SK-N-SH (cell line): Measurements from ENCODE around the gene SNPH. TPM values are rescaled to one million over a fixed set of nuclear protein-coding genes. Genes with fewer than 3 reads are reported as not detected.

Source experiments
- CTCF ChIA-PET: fragments of 300-600, 350-600 bp; formaldehyde crosslinking; extraction: SDS; loops from one replicate; lab custom pipeline; 2021; lab: Yijun Ruan, JAX
- POLR2A ChIA-PET: fragments of 350-600 bp; sonication (Branson Sonifier 250); formaldehyde crosslinking; extraction: SDS; loops from one replicate; lab custom pipeline; 2020; ENCODE audit warnings: antibody characterized with exemption, inconsistent platforms; lab: Yijun Ruan, JAX
- DNase-seq: peaks from one replicate; pipeline ENCODE4 v3.0.0; 2012
- H2AFZ ChIP-seq: fragments of 200-600 bp; sonication (generic); 2 replicates; pipeline ENCODE4 v1.8.1; 2016; ENCODE audit warnings: antibody characterized with exemption, mild to moderate bottlenecking, low read depth
- H3F3A ChIP-seq: fragments of 200-600 bp; sonication (generic); replicated peaks from 2 replicates; pipeline ENCODE3; 2016; ENCODE audit warnings: antibody characterized with exemption, mild to moderate bottlenecking; ENCODE audit not compliant: insufficient read depth
- H3K27ac ChIP-seq, 2 experiments: fragments of 200-500 bp in 1 of 2; fragments of 200-600 bp in 1 of 2; sonication (Bioruptor generic) in 1 of 2; sonication (generic), shearing (Covaris generic) in 1 of 2; 2 replicates each; pipeline versions ENCODE4 v1.5.1 to v1.6.1; 2014 to 2016; ENCODE audit warnings: low read depth in 2 of 2, inconsistent platforms in 1 of 2, low read length in 1 of 2, mild to moderate bottlenecking in 1 of 2, mixed read lengths in 1 of 2
- H3K27me3 ChIP-seq: fragments of 200-600 bp; sonication (generic), shearing (Covaris generic); 2 replicates; pipeline ENCODE4 v1.6.1; 2016; ENCODE audit warnings: mixed run types; ENCODE audit not compliant: insufficient read depth
- H3K36me3 ChIP-seq, 2 experiments: fragments of 200-500 bp in 1 of 2; fragments of 200-600 bp in 1 of 2; sonication (Bioruptor generic) in 1 of 2; sonication (generic) in 1 of 2; replicated peaks in 1 of 2; 2 replicates each; pipeline versions ENCODE3 to v1.5.1; 2014 to 2016; ENCODE audit warnings: low read length in 1 of 2, mild to moderate bottlenecking in 1 of 2; ENCODE audit not compliant: insufficient read depth in 2 of 2, control insufficient read depth in 1 of 2
- H3K4me1 ChIP-seq, 2 experiments: fragments of 200-500 bp in 1 of 2; fragments of 200-600 bp in 1 of 2; sonication (Bioruptor generic) in 1 of 2; sonication (generic), shearing (Covaris generic) in 1 of 2; 2 replicates each; pipeline versions ENCODE4 v1.5.1 to v1.6.1; 2014 to 2016; ENCODE audit warnings: low read depth in 1 of 2, low read length in 1 of 2, mixed run types in 1 of 2; ENCODE audit not compliant: insufficient read depth in 2 of 2, control insufficient read depth in 1 of 2
- H3K4me2 ChIP-seq: fragments of 200-600 bp; sonication (generic), shearing (Covaris generic); 2 replicates; pipeline ENCODE4 v1.6.1; 2017; ENCODE audit warnings: mixed run types
- H3K4me3 ChIP-seq, 2 experiments: fragments of 200-500 bp in 1 of 2; fragments of 200-600 bp in 1 of 2; sonication (Bioruptor generic) in 1 of 2; sonication (generic), shearing (Covaris generic) in 1 of 2; 2 replicates each; pipeline versions ENCODE4 v1.5.1 to v1.8.1; 2014 to 2016; ENCODE audit warnings: low read depth in 2 of 2, inconsistent platforms in 1 of 2, low read length in 1 of 2, mild to moderate bottlenecking in 1 of 2, mixed read lengths in 1 of 2, moderate library complexity in 1 of 2
- H3K79me2 ChIP-seq: fragments of 200-600 bp; sonication (generic); 2 replicates; pipeline ENCODE4 v1.8.1; 2017; ENCODE audit warnings: mild to moderate bottlenecking; ENCODE audit not compliant: insufficient read depth
- H3K9ac ChIP-seq: fragments of 200-600 bp; sonication (generic); 2 replicates; pipeline ENCODE4 v1.6.1; 2017; ENCODE audit warnings: mixed run types
- H3K9me2 ChIP-seq: fragments of 200-600 bp; sonication (generic); 2 replicates; pipeline ENCODE4 v1.6.1; 2017; ENCODE audit warnings: mixed run types
- H3K9me3 ChIP-seq: fragments of 200-600 bp; sonication (generic); 2 replicates; pipeline ENCODE4 v1.6.1; 2017; ENCODE audit warnings: mixed run types, mild to moderate bottlenecking, moderate library complexity
- H4K20me1 ChIP-seq: fragments of 200-600 bp; sonication (generic); 2 replicates; pipeline ENCODE4 v1.6.1; 2017; ENCODE audit warnings: mild to moderate bottlenecking, mixed run types; ENCODE audit not compliant: insufficient read depth
- CHD2 ChIP-seq: fragments of 150-350 bp; IDR thresholded peaks from 2 replicates; pipeline ENCODE4 v1.6.1; 2018; ENCODE audit warnings: low read length; ENCODE audit not compliant: partially characterized antibody
- EP300 ChIP-seq, 2 experiments: IDR thresholded peaks; 2 replicates each; pipeline versions ENCODE4 v1.4.0 to v1.6.1; 2012; ENCODE audit warnings: borderline replicate concordance in 1 of 2, low read depth in 1 of 2, low read length in 1 of 2
- EZH2phosphoT487 ChIP-seq: fragments of 200-600 bp; sonication (generic); IDR thresholded peaks from 2 replicates; pipeline ENCODE4 v1.6.1; 2017; ENCODE audit warnings: low read depth, mixed run types, mild to moderate bottlenecking, antibody characterized with exemption, moderate library complexity, borderline replicate concordance
- FOSL2 ChIP-seq: IDR thresholded peaks from 2 replicates; pipeline ENCODE4 v1.4.0; 2012; ENCODE audit warnings: low read depth, mild to moderate bottlenecking, moderate library complexity, borderline replicate concordance
- FOXJ3 ChIP-seq: sonication (generic); formaldehyde crosslinking; IDR thresholded peaks from 2 replicates; pipeline ENCODE4 v1.5.1; 2020; ENCODE audit warnings: mild to moderate bottlenecking, missing genetic modification reagents
- FOXM1 ChIP-seq: IDR thresholded peaks from 2 replicates; pipeline ENCODE4 v1.4.0; 2012; ENCODE audit warnings: low read depth, mild to moderate bottlenecking
- JUND ChIP-seq: IDR thresholded peaks from 2 replicates; pipeline ENCODE4 v1.4.0; 2012
- NFIC ChIP-seq: IDR thresholded peaks from 2 replicates; pipeline ENCODE4 v1.4.0; 2012; ENCODE audit warnings: borderline replicate concordance
- RCOR1 ChIP-seq: fragments of 150-350 bp; IDR thresholded peaks from 2 replicates; pipeline ENCODE4 v1.6.1; 2017; ENCODE audit warnings: antibody characterized with exemption, low read length
- TCF12 ChIP-seq: IDR thresholded peaks from 2 replicates; pipeline ENCODE4 v1.4.0; 2012
- TEAD4 ChIP-seq: IDR thresholded peaks from 2 replicates; pipeline ENCODE4 v1.4.0; 2012; ENCODE audit warnings: mild to moderate bottlenecking, borderline replicate concordance; ENCODE audit not compliant: insufficient read depth
- YY1 ChIP-seq: IDR thresholded peaks from 2 replicates; pipeline ENCODE4 v1.4.0; 2012; ENCODE audit warnings: low read depth, mild to moderate bottlenecking
- WGBS: methylation state at CpG from one replicate; pipeline ENCODE4 v1.1.6; 2017; ENCODE audit warnings: low lambda C conversion rate; 5-methylcytosine and 5-hydroxymethylcytosine counted together
- polyA plus RNA-seq, 3 experiments: library from polyadenylated mRNA; depleted of rRNA; stranded (reverse); fragments of >200 nt; gene quantifications; 2 replicates each; pipeline ENCODE4 v1.2.3, GENCODE V29; 2012
- TF ChIP-seq, protein P1 (sequence below): IDR thresholded peaks from 2 replicates; pipeline ENCODE4 v1.4.0; 2012; ENCODE audit warnings: low read depth, borderline replicate concordance
- TF ChIP-seq, protein P2 (sequence below): fragments of 200-600 bp; sonication (generic); IDR thresholded peaks from 2 replicates; pipeline ENCODE4 v1.6.1; 2017; ENCODE audit warnings: antibody characterized with exemption, mild to moderate bottlenecking, moderate library complexity
- TF ChIP-seq, protein P3 (sequence below): IDR thresholded peaks from 2 replicates; pipeline ENCODE4 v1.4.0; 2012; ENCODE audit warnings: low read depth
- TF ChIP-seq, protein P4 (sequence below): IDR thresholded peaks from 2 replicates; pipeline ENCODE4 v1.6.1; 2012; ENCODE audit warnings: mild to moderate bottlenecking, low read depth, low read length, moderate library complexity

SNPH gene
- polyA plus RNA-seq, 1 of the 3 experiments (the other 2 are of a cell fraction): 2.5 TPM

DNA sequence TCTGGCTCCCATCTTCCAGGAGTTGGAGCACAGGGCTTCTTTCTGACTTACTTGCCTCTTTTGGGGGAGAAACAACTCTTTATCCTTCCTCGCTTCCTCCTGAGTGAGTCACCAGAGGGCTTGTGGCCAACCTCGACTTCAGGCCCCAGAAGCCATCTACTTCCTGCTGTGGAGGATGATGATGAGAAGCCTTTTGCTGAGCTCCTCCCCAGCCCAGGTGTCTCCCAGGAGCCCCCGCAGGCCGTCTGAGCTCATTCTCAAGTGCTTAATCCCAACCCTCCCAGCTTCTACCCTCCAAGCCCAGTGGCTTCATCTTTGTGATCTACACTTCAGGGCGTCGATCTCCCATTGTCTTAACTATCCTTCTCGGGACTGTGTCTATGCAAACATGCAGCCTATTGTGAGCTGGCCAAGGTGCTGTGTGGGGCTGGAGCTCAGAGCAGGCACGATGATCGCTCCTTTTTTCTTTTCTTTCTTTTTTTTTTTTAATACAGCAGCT, 35.0 kb downstream of the SNPH start:
- POLR2A ChIA-PET: no interaction called here

More for the DNA sequence above, 35.0 kb downstream of the SNPH start:
- 81% methylated on average over 9 of the region's 9 CpGs for WGBS
- H3F3A ChIP-seq: no peaks in the 10 kb centered on the region
- H2AFZ ChIP-seq: no peak overlapping the region
- no peak overlapping the region for H3K9ac ChIP-seq
- 0 out of 2 replicates have a peak overlapping the region, but pooled peaks have one; percentile 1 for H3K4me2 ChIP-seq
- H3K27ac ChIP-seq: no peak overlapping the region
- H3K4me1 ChIP-seq: peaks cover 0 to 4% of the 10 kb centered on the region in 2 experiments; a peak in 1 of 4 replicates
- TF ChIP-seq, protein P1, sequence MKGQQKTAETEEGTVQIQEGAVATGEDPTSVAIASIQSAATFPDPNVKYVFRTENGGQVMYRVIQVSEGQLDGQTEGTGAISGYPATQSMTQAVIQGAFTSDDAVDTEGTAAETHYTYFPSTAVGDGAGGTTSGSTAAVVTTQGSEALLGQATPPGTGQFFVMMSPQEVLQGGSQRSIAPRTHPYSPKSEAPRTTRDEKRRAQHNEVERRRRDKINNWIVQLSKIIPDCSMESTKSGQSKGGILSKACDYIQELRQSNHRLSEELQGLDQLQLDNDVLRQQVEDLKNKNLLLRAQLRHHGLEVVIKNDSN: no peak
- TF ChIP-seq EP300 (IDR thresholded peaks at IDR 0.05; ENCODE audit: borderline replicate concordance in 1 of 2, low read depth in 1 of 2, low read length in 1 of 2): no peak
- no peak for TF ChIP-seq RCOR1
- TF ChIP-seq EZH2phosphoT487: no peak
- TF ChIP-seq CHD2: no peak
- no peak for TF ChIP-seq TEAD4
- no peak; the same call in 1 of the 2 replicates for TF ChIP-seq JUND
- TF ChIP-seq, protein P2, sequence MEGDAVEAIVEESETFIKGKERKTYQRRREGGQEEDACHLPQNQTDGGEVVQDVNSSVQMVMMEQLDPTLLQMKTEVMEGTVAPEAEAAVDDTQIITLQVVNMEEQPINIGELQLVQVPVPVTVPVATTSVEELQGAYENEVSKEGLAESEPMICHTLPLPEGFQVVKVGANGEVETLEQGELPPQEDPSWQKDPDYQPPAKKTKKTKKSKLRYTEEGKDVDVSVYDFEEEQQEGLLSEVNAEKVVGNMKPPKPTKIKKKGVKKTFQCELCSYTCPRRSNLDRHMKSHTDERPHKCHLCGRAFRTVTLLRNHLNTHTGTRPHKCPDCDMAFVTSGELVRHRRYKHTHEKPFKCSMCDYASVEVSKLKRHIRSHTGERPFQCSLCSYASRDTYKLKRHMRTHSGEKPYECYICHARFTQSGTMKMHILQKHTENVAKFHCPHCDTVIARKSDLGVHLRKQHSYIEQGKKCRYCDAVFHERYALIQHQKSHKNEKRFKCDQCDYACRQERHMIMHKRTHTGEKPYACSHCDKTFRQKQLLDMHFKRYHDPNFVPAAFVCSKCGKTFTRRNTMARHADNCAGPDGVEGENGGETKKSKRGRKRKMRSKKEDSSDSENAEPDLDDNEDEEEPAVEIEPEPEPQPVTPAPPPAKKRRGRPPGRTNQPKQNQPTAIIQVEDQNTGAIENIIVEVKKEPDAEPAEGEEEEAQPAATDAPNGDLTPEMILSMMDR: no peak
- TF ChIP-seq FOSL2: peak; percentile 46
- no peak for TF ChIP-seq FOXM1
- TF ChIP-seq, protein P3, sequence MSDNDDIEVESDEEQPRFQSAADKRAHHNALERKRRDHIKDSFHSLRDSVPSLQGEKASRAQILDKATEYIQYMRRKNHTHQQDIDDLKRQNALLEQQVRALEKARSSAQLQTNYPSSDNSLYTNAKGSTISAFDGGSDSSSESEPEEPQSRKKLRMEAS: no peak
- TF ChIP-seq TCF12: no peak
- peak; percentile 45; the same call in 1 of the 2 replicates for TF ChIP-seq NFIC
- no peak for TF ChIP-seq FOXJ3 (CRISPR knock-in tag)
- no peak for TF ChIP-seq YY1
- TF ChIP-seq, protein P4, sequence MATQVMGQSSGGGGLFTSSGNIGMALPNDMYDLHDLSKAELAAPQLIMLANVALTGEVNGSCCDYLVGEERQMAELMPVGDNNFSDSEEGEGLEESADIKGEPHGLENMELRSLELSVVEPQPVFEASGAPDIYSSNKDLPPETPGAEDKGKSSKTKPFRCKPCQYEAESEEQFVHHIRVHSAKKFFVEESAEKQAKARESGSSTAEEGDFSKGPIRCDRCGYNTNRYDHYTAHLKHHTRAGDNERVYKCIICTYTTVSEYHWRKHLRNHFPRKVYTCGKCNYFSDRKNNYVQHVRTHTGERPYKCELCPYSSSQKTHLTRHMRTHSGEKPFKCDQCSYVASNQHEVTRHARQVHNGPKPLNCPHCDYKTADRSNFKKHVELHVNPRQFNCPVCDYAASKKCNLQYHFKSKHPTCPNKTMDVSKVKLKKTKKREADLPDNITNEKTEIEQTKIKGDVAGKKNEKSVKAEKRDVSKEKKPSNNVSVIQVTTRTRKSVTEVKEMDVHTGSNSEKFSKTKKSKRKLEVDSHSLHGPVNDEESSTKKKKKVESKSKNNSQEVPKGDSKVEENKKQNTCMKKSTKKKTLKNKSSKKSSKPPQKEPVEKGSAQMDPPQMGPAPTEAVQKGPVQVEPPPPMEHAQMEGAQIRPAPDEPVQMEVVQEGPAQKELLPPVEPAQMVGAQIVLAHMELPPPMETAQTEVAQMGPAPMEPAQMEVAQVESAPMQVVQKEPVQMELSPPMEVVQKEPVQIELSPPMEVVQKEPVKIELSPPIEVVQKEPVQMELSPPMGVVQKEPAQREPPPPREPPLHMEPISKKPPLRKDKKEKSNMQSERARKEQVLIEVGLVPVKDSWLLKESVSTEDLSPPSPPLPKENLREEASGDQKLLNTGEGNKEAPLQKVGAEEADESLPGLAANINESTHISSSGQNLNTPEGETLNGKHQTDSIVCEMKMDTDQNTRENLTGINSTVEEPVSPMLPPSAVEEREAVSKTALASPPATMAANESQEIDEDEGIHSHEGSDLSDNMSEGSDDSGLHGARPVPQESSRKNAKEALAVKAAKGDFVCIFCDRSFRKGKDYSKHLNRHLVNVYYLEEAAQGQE: no peak
- TF ChIP-seq, all 33 proteins: peak for 2
- Histone ChIP-seq H3K27me3 (no peaks in the 10 kb centered on the region), H3K79me2 (no peaks in the 10 kb centered on the region), H4K20me1 (no peaks in the 10 kb centered on the region), H3K9me2 (no peaks in the 10 kb centered on the region), H3K9me3 (no peaks in the 10 kb centered on the region), H3K4me3 (no peak overlapping the region), H3K36me3 (peaks cover 0 to 13% of the 10 kb centered on the region in 2 experiments)
- CTCF ChIA-PET: interaction anchor here (1.1 to 1.3 kb wide), 3 partner anchors 12 to 193 kb away, joined by 3 read pairs; no protein-coding TSS in a partner anchor
- DNase-seq: no peak
